BJ (cell line): ENCODE data around the gene GSN. TPM values are rescaled to one million over a fixed set of nuclear protein-coding genes. Genes with fewer than 3 reads are reported as not detected.

Experiments used
- CTCF ChIA-PET: fragments of 350-600 bp; formaldehyde crosslinking; extraction: SDS; loops from one replicate; lab custom pipeline; 2021; ENCODE audit warnings: antibody characterized with exemption, inconsistent platforms; lab: Yijun Ruan, JAX
- POLR2A ChIA-PET: fragments of 300-600 bp; sonication (Branson Sonifier 250); formaldehyde crosslinking; extraction: SDS; loops from one replicate; lab custom pipeline; 2021; ENCODE audit warnings: antibody characterized with exemption; lab: Charles Lee
- DNase-seq: peaks from one replicate; pipeline ENCODE4 v3.0.0-alpha.2; 2011; ENCODE audit warnings: low read depth
- H3K27me3 ChIP-seq: 2 replicates; pipeline ENCODE4 v1.6.0; 2011; ENCODE audit warnings: low read length; ENCODE audit not compliant: control insufficient read depth, insufficient read depth
- H3K36me3 ChIP-seq: 2 replicates; pipeline ENCODE4 v1.5.1; 2011; ENCODE audit warnings: low read length; ENCODE audit not compliant: control insufficient read depth, insufficient read depth
- H3K4me3 ChIP-seq: 2 replicates; pipeline ENCODE4 v1.5.1; 2011; ENCODE audit warnings: low read depth, mild to moderate bottlenecking, control low read depth, low read length
- CTCF ChIP-seq: IDR thresholded peaks from 2 replicates; pipeline ENCODE4 v1.5.1; 2011; ENCODE audit warnings: low read depth, mild to moderate bottlenecking, control low read depth, inconsistent platforms, low read length, moderate library complexity; ENCODE audit not compliant: insufficient read depth
- polyA plus RNA-seq: library from polyadenylated mRNA; depleted of rRNA; stranded (reverse); fragments of >200 nt; gene quantifications from 2 replicates; pipeline ENCODE4 v1.2.3, GENCODE V29; 2011

The GSN gene
- polyA plus RNA-seq, 1 experiment = 765 TPM

GRCh38 chr9:121322737-121323448 is 54.9 kb downstream of the GSN start:
- CTCF ChIA-PET = interaction anchor here (1.8 to 7.2 kb wide), 3 partner anchors 9 to 76 kb away, joined by 3 to 80 read pairs (median 4); no protein-coding TSS in a partner anchor
- Histone ChIP-seq H3K36me3 (peaks cover 55% of the 10 kb centered on the region), H3K27me3 (no peaks in the 10 kb centered on the region), H3K4me3 (no peak overlapping the region)
- POLR2A ChIA-PET = interaction anchor here (1.0 kb wide), 1 partner anchor 75 kb away, joined by 3 read pairs; no protein-coding TSS in a partner anchor
- TF ChIP-seq CTCF = no peak
- DNase-seq = no peak

GRCh38 chr9:121323449-121324151 is 55.6 kb downstream of the GSN start:
- CTCF ChIA-PET = interaction anchor here (1.8 kb wide), 1 partner anchor 8 kb away, joined by 4 read pairs; no protein-coding TSS in a partner anchor
- Histone ChIP-seq H3K36me3 (peaks cover 53% of the 10 kb centered on the region), H3K27me3 (no peaks in the 10 kb centered on the region), H3K4me3 (no peak overlapping the region)
- no peak for DNase-seq
- POLR2A ChIA-PET = no interaction called here
- no peak for TF ChIP-seq CTCF

- Histone ChIP-seq H3K36me3 (peaks cover 54% of the 10 kb centered on the region), H3K27me3 (no peaks in the 10 kb centered on the region), H3K4me3 (no peak overlapping the region)
- DNase-seq = no peak
- TF ChIP-seq CTCF = no peak
- CTCF ChIA-PET = no interaction called here
- POLR2A ChIA-PET = no interaction called here
These were observed 56.4 kb downstream of the GSN start for GRCh38 chr9:121324316-121324715.

- Histone ChIP-seq H3K36me3 (peaks cover 58% of the 10 kb centered on the region), H3K27me3 (no peaks in the 10 kb centered on the region), H3K4me3 (no peak overlapping the region)
- DNase-seq = no peak
- TF ChIP-seq CTCF = no peak
- POLR2A ChIA-PET = no interaction called here
- CTCF ChIA-PET = no interaction called here
These were observed 56.8 kb downstream of the GSN start for GRCh38 chr9:121324755-121325154.

GRCh38 chr9:121325387-121325786 is 57.4 kb downstream of the GSN start:
- TF ChIP-seq CTCF = no peak
- Histone ChIP-seq H3K4me3 (no peak overlapping the region), H3K27me3 (no peaks in the 10 kb centered on the region), H3K36me3 (peaks cover 62% of the 10 kb centered on the region)
- ChIA-PET CTCF (no interaction called here), POLR2A (no interaction called here)
- DNase-seq = no peak
